Right lobe of liver (tissue), 6 donors: ENCODE results near the gene L3MBTL2. TPM values are rescaled to one million over a fixed set of nuclear protein-coding genes. Genes with fewer than 3 reads are reported as not detected.

Experiments
- ATAC-seq, 4 donors: fragments of 200-7000 bp; cut with Tn5 transposase; one replicate each; pipeline ENCODE4 v1.9.1; 2020; ENCODE audit warnings: mild to moderate bottlenecking in 4 of 4, moderate library complexity in 4 of 4
- DNase-seq, 3 donors: peaks; one replicate each; pipeline ENCODE4 v3.0.0-alpha.2; 2020
- H3K27ac ChIP-seq, 3 donors: fragments of 200-600 bp; one replicate each; pipeline ENCODE4 v1.8.0; 2022
- H3K27me3 ChIP-seq, 2 donors: fragments of 200-600 bp; one replicate each; pipeline ENCODE4 v1.8.0; 2022
- H3K36me3 ChIP-seq, 4 donors: fragments of 200-600 bp; sonication (generic) in 1 of 4; one replicate each; pipeline versions ENCODE4 v1.5.1 to v1.8.0; 2017 to 2022; ENCODE audit warnings: control low read depth in 1 of 4
- H3K4me1 ChIP-seq, 4 donors: fragments of 200-600 bp; sonication (generic) in 1 of 4; one replicate each; pipeline versions ENCODE4 v1.5.1 to v1.8.0; 2017 to 2022; ENCODE audit warnings: control low read depth in 1 of 4
- H3K4me3 ChIP-seq, 3 donors: fragments of 200-600 bp; one replicate each; pipeline ENCODE4 v1.8.0; 2022
- H3K9me3 ChIP-seq, 4 donors: fragments of 200-600 bp; sonication (generic) in 1 of 4; one replicate each; pipeline versions ENCODE4 v1.5.1 to v1.8.0; 2017 to 2022; ENCODE audit warnings: control low read depth in 1 of 4
- POLR2A ChIP-seq: fragments of 450-650 bp; IDR thresholded peaks from one replicate; pipeline ENCODE4 v1.6.1; 2017; ENCODE audit warnings: antibody characterized with exemption, mild to moderate bottlenecking
- WGBS: methylation state at CpG from one replicate; pipeline ENCODE4 v1.1.6; 2018; ENCODE audit warnings: low coverage, low lambda C conversion rate; ENCODE audit not compliant: insufficient coverage; ENCODE audit errors: missing lambda C conversion rate; 5-methylcytosine and 5-hydroxymethylcytosine counted together
- intact Hi-C, 2 donors: fragments of 100-400 bp; cut with DNase I; formaldehyde crosslinking; loops; one replicate each; pipeline versions ENCODE4 v1.11.2 to v1.14.1; 2022
- total RNA-seq, 6 experiments: library from RNA; depleted of rRNA in 2 of 6; stranded (reverse); fragments of >200 nt in 2 of 6; fragmentation: NEBNext Ultra II Directional in 3 of 6; extraction: Animal tissue kit (Norgen Biotek cat#: 25700) in 3 of 6; gene quantifications; one replicate each; pipeline versions ENCODE4 v1.1.0 to v1.2.4, GENCODE V29; 2016 to 2023
- TF ChIP-seq, protein P1 (sequence below), 4 donors: fragments of 200-600 bp in 3 of 4; fragments of 450-650 bp in 1 of 4; IDR thresholded peaks; one replicate each; pipeline versions ENCODE4 v1.5.1 to v1.8.0; 2016 to 2022; ENCODE audit warnings: antibody characterized with exemption in 4 of 4, mild to moderate bottlenecking in 2 of 4
- donor health status: DM: no; HTN: yes; CAD: no.
- donor health status: DM: no; HTN: no; CAD: no.
- donor health status: DM: no; HTN: no; CAD: no.
- donor health status: DM: no; HTN: yes; CAD: no.
- donor health status: DM: no; HTN: yes; CAD: no.

The L3MBTL2 gene
- total RNA-seq, 6 experiments from 2014 or later: 6.6 to 11.7 (median 10.4) TPM

DNA sequence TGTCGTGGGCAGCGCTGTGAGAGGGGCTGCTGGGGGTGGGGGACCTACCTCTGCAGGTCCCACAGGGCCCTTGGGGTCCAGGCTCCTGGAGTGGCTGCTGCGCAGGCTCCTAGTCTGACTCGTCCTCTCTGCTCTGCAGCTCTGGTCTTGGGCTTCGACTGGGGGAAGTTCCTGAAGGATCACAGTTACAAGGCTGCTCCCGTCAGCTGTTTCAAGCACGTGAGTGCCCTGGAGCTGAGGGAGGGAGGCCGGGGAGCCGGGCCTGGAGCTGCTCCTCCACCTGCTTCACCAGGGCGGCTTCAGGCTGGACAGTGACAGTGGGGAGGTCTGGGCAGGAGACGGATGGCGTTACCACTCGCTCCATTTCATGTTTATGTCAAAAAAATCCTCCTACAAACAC, 11.9 kb downstream of the L3MBTL2 start:
- Histone ChIP-seq H3K4me1 (no peaks in the 10 kb centered on the region), H3K27me3 (no peaks in the 10 kb centered on the region), H3K4me3 (no peak overlapping the region), H3K27ac (peak overlapping the region in 2 of 3 donors; percentile 34 to 47), H3K36me3 (peaks cover 0 to 26% (median 6%) of the 10 kb centered on the region in 4 donors), H3K9me3 (no peaks in the 10 kb centered on the region)
- ATAC-seq: peak in 2 of 4 donors; percentile 9 to 27
- 39% methylated on average over 3 of the region's 13 CpGs for WGBS
- TF ChIP-seq, protein P1, sequence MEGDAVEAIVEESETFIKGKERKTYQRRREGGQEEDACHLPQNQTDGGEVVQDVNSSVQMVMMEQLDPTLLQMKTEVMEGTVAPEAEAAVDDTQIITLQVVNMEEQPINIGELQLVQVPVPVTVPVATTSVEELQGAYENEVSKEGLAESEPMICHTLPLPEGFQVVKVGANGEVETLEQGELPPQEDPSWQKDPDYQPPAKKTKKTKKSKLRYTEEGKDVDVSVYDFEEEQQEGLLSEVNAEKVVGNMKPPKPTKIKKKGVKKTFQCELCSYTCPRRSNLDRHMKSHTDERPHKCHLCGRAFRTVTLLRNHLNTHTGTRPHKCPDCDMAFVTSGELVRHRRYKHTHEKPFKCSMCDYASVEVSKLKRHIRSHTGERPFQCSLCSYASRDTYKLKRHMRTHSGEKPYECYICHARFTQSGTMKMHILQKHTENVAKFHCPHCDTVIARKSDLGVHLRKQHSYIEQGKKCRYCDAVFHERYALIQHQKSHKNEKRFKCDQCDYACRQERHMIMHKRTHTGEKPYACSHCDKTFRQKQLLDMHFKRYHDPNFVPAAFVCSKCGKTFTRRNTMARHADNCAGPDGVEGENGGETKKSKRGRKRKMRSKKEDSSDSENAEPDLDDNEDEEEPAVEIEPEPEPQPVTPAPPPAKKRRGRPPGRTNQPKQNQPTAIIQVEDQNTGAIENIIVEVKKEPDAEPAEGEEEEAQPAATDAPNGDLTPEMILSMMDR (IDR thresholded peaks at IDR 0.05): no peak
- no peak for TF ChIP-seq POLR2A
- intact Hi-C loops: no loop called here
- DNase-seq: no peak

DNA sequence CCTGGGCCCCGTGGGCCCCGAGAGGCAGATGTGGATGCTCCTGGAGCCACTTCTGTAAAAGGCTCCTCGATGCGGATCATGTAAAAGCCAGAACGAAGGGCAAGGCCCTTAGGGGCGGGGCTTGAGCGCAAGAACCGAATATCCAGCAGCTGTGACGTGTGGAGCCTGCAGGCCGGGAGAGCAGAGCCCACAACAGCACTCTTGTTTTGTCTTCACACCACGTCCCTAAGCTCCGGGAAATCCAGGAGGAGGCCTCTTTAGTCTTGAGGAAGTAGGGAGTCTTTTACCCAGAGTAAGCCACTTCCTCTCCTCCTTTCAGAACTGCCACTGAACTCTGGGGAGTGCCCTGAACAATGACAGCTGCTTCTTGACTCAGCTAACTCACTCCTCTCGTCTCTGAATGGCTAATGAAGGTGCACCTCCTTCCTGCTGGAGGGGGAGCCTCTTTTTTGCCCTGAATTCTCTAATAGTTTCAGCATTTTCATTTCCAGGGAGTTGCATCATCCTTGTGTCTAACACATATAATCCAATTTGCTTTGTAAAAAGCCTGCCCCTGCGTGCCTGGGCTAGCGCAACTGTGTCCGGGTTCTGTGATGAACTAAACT, 12.5 kb downstream of the L3MBTL2 start:
- intact Hi-C loops: no loop called here
- 53% methylated on average over 10 of the region's 16 CpGs for WGBS

DNA sequence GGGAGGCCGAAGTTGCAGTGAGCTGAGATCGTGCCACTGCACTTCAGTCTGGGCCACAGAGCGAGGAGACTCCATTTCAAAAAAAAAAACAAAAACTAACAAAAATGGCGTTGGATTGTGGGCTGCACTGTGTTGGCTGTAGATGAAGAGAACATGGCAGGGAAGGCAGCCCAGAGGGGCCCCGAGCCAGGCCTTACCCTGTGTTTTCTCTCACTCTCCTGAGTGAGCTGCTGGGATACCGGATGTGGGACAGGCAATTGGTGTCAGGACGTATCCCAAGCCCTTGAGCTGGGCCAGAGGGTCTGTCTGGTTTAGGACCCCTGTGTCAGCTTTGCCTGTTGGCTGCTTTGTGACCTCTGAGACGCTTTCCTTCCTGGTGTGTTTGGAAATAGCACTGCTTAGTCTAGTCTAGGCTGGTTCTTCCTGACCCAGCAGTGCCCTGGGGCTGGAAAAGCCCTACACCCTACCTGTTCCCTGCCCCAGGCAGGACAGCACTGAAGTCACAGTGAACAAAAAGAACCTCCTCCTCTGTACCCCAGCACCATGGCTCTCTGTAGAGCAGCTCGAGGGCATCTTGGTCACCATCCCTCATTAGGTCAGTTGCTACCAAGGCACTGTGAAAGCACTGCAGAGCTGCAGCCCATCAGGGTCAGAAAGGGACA, 17.9 kb downstream of the L3MBTL2 start:
- TF ChIP-seq, protein P1 (IDR thresholded peaks at IDR 0.05): no peak
- TF ChIP-seq POLR2A: no peak
- Histone ChIP-seq H3K36me3 (peaks cover 0 to 42% (median 17%) of the 10 kb centered on the region in 4 donors), H3K4me1 (peaks cover 0 to 20% (median 10%) of the 10 kb centered on the region in 4 donors), H3K9me3 (no peaks in the 10 kb centered on the region), H3K4me3 (no peak overlapping the region), H3K27me3 (no peaks in the 10 kb centered on the region), H3K27ac (peak overlapping the region in 1 of 3 donors; percentile 67)
- intact Hi-C loops: no loop called here
- DNase-seq (no peak), ATAC-seq (peak; percentile 33 to 43 (median 37))
- WGBS: 79% methylated on average over 5 of the region's 9 CpGs

More for the DNA sequence above, 12.5 kb downstream of the L3MBTL2 start:
- ATAC-seq: peak; percentile 72 to 84 (median 79)
- Histone ChIP-seq H3K4me3 (no peak overlapping the region), H3K9me3 (no peaks in the 10 kb centered on the region), H3K27me3 (no peaks in the 10 kb centered on the region), H3K27ac (peak overlapping the region; percentile 34 to 47 (median 44)), H3K4me1 (peaks cover 0 to 6% (median 2%) of the 10 kb centered on the region in 4 donors), H3K36me3 (peaks cover 0 to 28% (median 6%) of the 10 kb centered on the region in 4 donors)
- DNase-seq: no peak
- TF ChIP-seq, protein P1 (IDR thresholded peaks at IDR 0.05): no peak
- no peak for TF ChIP-seq POLR2A

DNA sequence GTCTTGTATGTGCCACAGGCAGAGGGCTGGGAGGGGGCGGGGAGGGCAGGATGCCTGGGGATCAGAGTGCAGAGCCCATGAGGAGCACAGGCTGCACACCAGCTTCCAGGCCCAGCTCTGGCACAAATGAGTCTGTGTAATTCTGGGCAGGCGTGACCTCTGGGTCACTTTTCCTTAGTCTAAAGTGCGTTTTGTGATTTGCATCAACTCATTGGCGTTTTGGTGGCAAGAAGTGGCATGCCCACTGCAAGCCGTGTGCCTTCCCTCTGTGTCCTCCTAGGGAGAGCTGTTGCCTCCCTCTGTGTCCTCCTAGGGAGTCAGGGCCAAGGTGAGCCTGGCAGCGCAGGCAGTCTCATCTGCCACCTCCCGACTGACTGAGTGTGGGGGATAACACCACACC, 18.4 kb downstream of the L3MBTL2 start:
- Histone ChIP-seq H3K9me3 (no peaks in the 10 kb centered on the region), H3K27me3 (no peaks in the 10 kb centered on the region), H3K4me1 (peaks cover 0 to 20% (median 10%) of the 10 kb centered on the region in 4 donors), H3K27ac (peak overlapping the region in 1 of 3 donors; percentile 67), H3K36me3 (peaks cover 0 to 43% (median 17%) of the 10 kb centered on the region in 4 donors), H3K4me3 (no peak overlapping the region)
- intact Hi-C loops: no loop called here
- peak; percentile 83 to 90 (median 88) for ATAC-seq
- TF ChIP-seq, protein P1 (IDR thresholded peaks at IDR 0.05): no peak
- TF ChIP-seq POLR2A: no peak
- peak; percentile 65 to 92 (median 89) for DNase-seq
- WGBS: no CpG with 5 or more reads among the region's 7 CpGs
